GM19452 (cell line): ENCODE measurements around the gene NTM.
A peak's percentile ranks its signal among the peaks of the same experiment; 100 is the strongest.

Source experiments
- ATAC-seq: cut with Tn5 transposase; IDR thresholded peaks from one replicate; pipeline ENCODE4 v1.9.1; 2021; ENCODE audit not compliant: unreplicated experiment

NTM gene

GRCh38 chr11:132122735-132123134 lies 752.3 kb downstream of the NTM start:
- no peak for ATAC-seq

- ATAC-seq, result no peak
Measured at GRCh38 chr11:132123449-132123848, 753.0 kb downstream of the NTM start.

- ATAC-seq, result no peak
Measured at GRCh38 chr11:132123854-132124835, 753.7 kb downstream of the NTM start.

- ATAC-seq, result peak; percentile 54
Measured at GRCh38 chr11:132125988-132126871, 755.8 kb downstream of the NTM start.

- ATAC-seq, result no peak
Measured at GRCh38 chr11:132126973-132127899, 756.8 kb downstream of the NTM start.

DNA sequence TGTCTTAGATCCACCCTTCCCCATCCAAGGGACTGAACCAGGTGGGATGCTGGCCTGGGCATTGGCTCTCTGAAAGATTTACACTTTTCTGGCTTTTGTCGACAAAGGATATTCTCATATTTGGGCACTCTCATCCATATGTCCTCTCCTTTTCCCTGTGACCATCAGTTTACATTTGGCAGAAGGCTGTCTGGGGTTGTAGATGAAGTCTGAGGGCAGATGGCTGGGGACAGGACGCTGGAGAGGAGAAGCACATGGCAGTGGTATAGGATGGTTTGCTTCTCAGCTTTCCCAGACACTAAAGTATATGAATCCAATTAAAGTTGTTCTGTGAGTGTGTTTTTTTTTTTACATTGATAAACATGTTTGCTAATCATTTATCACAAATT lies 757.5 kb downstream of the NTM start:
- no peak for ATAC-seq

GRCh38 chr11:132131047-132131446 lies 760.6 kb downstream of the NTM start:
- ATAC-seq, result no peak

- ATAC-seq, result no peak
Measured at GRCh38 chr11:132131961-132132360, 761.5 kb downstream of the NTM start.

GRCh38 chr11:132134322-132134721 lies 763.9 kb downstream of the NTM start:
- ATAC-seq, result no peak

- ATAC-seq, result no peak
Measured at GRCh38 chr11:132137289-132137980, 767.0 kb downstream of the NTM start.

- ATAC-seq, result no peak
Measured at GRCh38 chr11:132137981-132138313, 767.5 kb downstream of the NTM start.

DNA sequence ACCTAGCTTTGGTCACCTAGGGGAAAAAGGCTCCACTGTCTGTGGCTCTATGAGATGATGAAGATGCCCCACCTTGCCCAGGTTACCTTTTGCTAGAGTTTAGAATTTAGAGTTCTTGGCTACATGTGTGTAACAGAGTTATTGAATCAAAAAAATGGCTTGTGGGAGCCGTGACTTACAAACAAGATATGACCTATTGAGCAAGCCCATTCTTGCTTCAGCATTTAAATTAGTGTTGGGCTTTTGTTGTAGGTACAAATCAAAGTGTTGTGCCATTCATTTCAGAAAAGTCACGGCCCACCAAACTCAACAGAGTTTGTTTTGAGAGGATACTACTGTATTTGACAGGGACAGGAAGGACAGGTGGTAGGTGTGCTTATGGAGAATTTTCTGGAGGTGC lies 768.8 kb downstream of the NTM start:
- ATAC-seq, result no peak

- no peak for ATAC-seq
Measured at GRCh38 chr11:132140056-132140455, 769.6 kb downstream of the NTM start.

DNA sequence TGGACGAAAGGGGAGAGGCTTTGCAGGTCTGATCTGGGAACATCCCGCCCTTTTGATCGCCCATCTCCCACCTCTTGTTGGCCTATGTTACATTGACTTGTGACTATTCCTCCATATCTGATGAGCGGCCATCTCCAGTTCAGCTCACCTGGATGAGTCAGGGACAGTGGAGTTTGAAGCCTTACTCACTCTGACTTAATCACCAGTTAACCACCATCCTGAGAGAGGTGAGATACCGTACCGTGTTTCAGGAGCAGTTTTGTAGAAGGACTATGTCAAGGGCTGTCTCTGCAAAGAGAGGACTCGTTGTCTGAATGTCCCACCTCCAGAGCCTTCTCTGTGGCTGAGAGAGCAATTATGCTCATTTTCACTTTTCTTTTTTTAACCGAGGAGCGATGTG lies 771.7 kb downstream of the NTM start:
- no peak for ATAC-seq

GRCh38 chr11:132142554-132142953 lies 772.1 kb downstream of the NTM start:
- ATAC-seq, result no peak

DNA sequence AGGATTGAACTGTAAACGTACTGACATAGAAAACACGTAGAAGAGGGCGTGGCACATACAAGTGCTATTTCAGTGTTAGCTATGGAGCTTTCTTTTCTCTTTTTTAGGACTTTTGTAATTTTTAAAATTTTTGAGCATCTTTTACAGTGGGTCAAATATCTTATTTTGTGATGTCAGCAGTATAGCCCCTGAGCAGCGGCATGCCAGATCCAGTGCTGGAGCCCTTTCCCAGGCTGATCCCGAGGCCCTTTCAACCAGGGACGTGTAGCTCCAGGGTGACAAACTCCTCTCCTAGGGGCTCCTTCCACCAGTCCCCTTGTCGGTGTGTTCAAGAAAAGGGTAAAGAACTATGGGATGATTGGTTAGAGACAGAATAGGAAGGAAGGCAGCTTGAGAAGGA lies 777.0 kb downstream of the NTM start:
- ATAC-seq, result no peak

- no peak for ATAC-seq
Measured at GRCh38 chr11:132154781-132155180, 784.4 kb downstream of the NTM start.

GRCh38 chr11:132158091-132158490 lies 787.7 kb downstream of the NTM start:
- no peak for ATAC-seq

DNA sequence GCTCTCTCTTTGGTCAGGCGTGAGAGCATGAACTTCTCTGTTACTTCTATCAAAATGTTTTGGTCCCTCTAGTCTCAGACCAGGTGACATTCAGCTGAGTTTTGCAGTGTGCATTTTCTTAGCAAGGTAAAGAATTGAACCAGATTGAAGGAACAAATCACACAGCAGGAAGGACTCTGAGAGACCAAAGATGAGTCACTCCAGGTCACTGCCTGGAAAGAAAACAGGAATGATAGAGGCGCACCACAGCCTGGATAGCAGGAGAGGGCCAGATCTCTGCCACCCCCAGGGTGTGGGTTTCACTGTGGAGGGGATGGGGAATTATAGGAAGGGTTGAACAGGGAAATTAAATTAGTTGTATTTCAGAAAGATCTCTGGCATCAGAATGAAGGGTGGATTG lies 788.3 kb downstream of the NTM start:
- no peak for ATAC-seq

- no peak for ATAC-seq
Measured at GRCh38 chr11:132161403-132162078, 791.1 kb downstream of the NTM start.
